Mesodermal cell (in vitro differentiated cells): Measurements from ENCODE around the gene MTG2.

Source experiments
- H3K27ac ChIP-seq: 2 replicates; pipeline ENCODE4 v1.7.0; 2013; ENCODE audit warnings: mild to moderate bottlenecking, low read depth, low read length, moderate library complexity; ENCODE audit not compliant: severe bottlenecking
- H3K36me3 ChIP-seq: 2 replicates; pipeline ENCODE4 v1.7.1; 2013; ENCODE audit warnings: mild to moderate bottlenecking, low read length, moderate library complexity; ENCODE audit not compliant: control insufficient read depth, insufficient read depth
- H3K4me1 ChIP-seq: one replicate; pipeline ENCODE4 v1.7.1; 2013; ENCODE audit warnings: mild to moderate bottlenecking, low read length; ENCODE audit not compliant: insufficient read depth, control insufficient read depth, poor library complexity, severe bottlenecking
- H3K4me3 ChIP-seq: 2 replicates; pipeline ENCODE4 v1.7.0; 2013; ENCODE audit warnings: low read length, control low read depth, mild to moderate bottlenecking; ENCODE audit not compliant: insufficient read depth, poor library complexity, severe bottlenecking; ENCODE audit errors: extremely low read depth
- H3K9me3 ChIP-seq: 2 replicates; pipeline ENCODE4 v1.7.1; 2013; ENCODE audit warnings: mild to moderate bottlenecking, low read length, moderate library complexity; ENCODE audit not compliant: control insufficient read depth
- WGBS, 2 experiments: methylation state at CpG; one replicate each; pipeline ENCODE4 v1.1.5; 2013; ENCODE audit warnings: missing lambda C conversion rate in 2 of 2; ENCODE audit not compliant: insufficient coverage in 2 of 2; 5-methylcytosine and 5-hydroxymethylcytosine counted together

The MTG2 gene

GRCh38 chr20:62244644-62245108 lies 61.8 kb downstream of the MTG2 start:
- Histone ChIP-seq H3K4me1 (no peaks in the 10 kb centered on the region), H3K9me3 (no peaks in the 10 kb centered on the region), H3K4me3 (no peak overlapping the region), H3K27ac (no peak overlapping the region), H3K36me3 (peaks cover 28% of the 10 kb centered on the region)
- 97% methylated on average over 14 of the region's 17 CpGs for WGBS, 2 experiments

DNA sequence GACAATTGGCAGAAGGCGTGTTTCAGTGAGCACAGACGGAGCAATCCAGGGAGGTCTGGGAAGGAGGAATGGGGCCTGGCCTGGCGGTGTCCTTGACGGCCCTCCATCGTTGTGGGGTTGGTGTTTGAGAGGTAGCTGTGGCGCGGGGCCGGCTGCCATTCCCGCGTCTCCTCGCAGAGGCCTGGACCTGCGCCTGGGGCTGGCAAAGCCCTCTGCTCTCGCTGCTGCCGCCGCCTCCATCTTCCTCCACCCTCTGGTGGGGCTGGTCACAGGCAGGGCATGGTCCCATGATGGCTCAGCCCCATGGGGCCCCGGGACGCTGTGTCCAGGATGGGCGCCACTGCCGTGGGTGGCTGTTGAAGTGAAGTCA lies 63.1 kb downstream of the MTG2 start:
- H3K4me3 ChIP-seq, result no peak overlapping the region
- H3K9me3 ChIP-seq, result no peaks in the 10 kb centered on the region
- no peak overlapping the region for H3K27ac ChIP-seq
- H3K4me1 ChIP-seq, result no peaks in the 10 kb centered on the region
- peaks cover 26% of the 10 kb centered on the region for H3K36me3 ChIP-seq
- WGBS, 2 experiments, result 94 to 97% methylated on average over 14 to 18 of the region's 19 CpGs

- H3K9me3 ChIP-seq, result no peaks in the 10 kb centered on the region
- WGBS, 2 experiments, result 82 to 98% methylated on average over 6 to 8 of the region's 8 CpGs
- H3K27ac ChIP-seq, result no peak overlapping the region
- no peaks in the 10 kb centered on the region for H3K4me1 ChIP-seq
- peaks cover 21% of the 10 kb centered on the region for H3K36me3 ChIP-seq
- H3K4me3 ChIP-seq, result no peak overlapping the region
Observed at GRCh38 chr20:62246431-62246830, 63.6 kb downstream of the MTG2 start.

DNA sequence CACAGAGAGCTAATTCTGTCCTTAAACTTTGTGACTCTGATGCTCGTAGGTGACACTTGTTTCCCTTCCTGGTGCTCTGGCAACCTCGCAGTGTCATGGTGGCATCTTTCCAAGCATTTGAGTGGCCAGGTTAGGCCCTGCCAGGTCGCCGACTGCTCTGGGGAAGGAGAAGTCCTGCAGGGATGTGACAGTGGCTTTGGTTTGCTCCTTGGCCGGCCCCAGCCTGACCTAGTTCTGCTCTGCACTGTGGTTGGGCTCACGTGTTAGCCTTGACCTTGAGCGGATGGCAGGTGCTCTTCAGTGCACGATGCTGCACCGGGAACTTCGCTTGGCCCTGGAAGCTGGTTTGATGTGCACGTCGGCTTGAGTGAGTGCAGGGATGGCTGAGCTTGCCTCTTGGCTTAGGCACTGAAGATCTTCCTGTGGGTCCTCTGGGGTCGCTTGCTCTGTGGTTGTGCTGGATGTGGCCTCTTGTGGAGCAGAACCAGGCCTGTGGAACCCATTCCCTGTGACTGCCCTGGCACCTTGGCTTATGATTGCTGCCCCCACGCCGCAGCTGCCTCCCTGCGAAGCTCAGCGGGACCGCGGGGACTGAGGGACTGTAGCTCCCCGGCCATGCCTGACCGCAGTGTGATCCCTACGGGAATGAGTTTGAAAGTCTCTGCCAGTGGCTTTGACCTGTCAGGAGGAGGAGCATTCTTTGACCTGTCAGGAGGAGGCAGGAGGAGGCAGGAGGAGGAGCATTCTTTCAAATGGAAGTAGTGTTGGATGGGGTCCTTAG lies 64.2 kb downstream of the MTG2 start:
- 75 to 81% methylated on average over 17 to 22 of the region's 22 CpGs for WGBS, 2 experiments
- H3K4me1 ChIP-seq, result no peaks in the 10 kb centered on the region
- no peaks in the 10 kb centered on the region for H3K9me3 ChIP-seq
- H3K36me3 ChIP-seq, result peaks cover 19% of the 10 kb centered on the region
- H3K27ac ChIP-seq, result no peak overlapping the region
- H3K4me3 ChIP-seq, result no peak overlapping the region

DNA sequence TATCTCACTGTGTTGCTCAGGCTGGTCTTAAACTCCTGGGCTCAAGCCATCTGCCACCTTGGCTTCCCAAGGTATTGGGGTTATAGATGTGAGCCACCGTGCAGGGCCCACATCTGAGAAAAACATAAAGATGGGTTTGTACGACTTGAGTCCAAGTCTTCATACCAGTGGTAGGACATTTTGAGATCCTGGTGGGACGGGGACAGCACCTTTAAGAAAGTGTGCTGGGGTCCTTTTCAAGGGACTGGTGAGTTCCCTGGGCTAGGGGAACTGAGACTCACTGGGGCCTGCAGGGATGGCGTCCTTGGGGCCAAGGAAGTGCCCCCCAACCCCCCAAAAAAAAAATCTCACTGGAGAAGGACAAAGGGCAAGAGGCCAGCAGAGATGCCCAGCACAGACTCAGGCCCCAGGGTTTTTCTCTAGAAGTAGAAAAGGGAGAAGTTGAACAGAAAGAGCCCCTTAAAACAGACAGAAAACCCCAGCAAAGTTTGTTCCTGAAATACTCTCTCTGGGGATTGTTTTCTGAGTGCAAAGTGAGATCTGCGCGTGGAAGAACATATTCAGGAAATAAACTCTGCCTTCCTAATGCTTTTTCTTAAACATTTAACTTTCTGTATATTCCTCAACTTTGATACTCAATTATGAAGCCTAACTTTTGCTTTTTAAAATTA lies 66.2 kb downstream of the MTG2 start:
- WGBS, 2 experiments, result 91 to 100% methylated on average over 3 of the region's 6 CpGs
- peaks cover 7% of the 10 kb centered on the region for H3K36me3 ChIP-seq
- no peaks in the 10 kb centered on the region for H3K4me1 ChIP-seq
- H3K9me3 ChIP-seq, result no peaks in the 10 kb centered on the region
- H3K4me3 ChIP-seq, result no peak overlapping the region
- no peak overlapping the region for H3K27ac ChIP-seq

DNA sequence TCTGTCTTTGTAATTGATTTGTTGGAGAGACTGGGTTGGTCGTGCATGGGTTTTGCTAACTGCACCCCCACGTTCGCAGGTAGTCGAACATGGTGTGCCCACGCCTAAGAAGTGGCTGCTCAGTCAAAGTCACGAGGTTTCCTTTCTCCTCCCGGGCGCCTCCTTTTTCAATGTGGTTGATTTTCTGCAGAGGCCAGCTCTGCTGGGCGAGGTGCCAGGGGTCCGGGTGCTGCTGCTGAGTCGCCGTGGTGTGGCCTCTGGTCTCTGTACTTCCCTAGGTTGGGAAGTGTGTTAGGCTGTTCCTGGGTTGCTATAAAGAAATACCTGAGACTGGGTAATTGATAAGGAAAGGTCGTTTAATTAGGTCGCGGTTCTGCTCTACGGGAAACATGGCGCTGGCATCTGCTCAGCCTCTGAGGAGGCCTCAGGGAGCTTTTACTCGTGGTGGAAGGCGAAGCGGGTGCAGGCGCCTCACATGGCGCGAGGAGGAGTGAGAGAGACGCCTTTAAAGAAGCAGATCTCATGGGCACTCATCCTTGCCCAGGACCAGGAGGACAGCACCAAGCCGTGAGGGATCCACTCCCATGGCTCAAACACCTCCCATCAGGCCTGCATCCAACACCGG lies 69.6 kb downstream of the MTG2 start:
- no peaks in the 10 kb centered on the region for H3K9me3 ChIP-seq
- no peaks in the 10 kb centered on the region for H3K4me1 ChIP-seq
- no peak overlapping the region for H3K4me3 ChIP-seq
- H3K36me3 ChIP-seq, result peaks cover 22% of the 10 kb centered on the region
- WGBS, 2 experiments, result 93 to 97% methylated on average over 23 to 25 of the region's 26 CpGs
- no peak overlapping the region for H3K27ac ChIP-seq
